Activated CD4-positive, CD25-positive, alpha-beta regulatory T cell (primary cell): Measurements from ENCODE around the gene MCRIP2.
"Not testable (repeated sequence)": the region's sequence is repeated elsewhere in the genome, so short reads cannot be mapped to it uniquely, and the experiment has no call there.

ENCODE experiments used
- DNase-seq, 4 experiments: peaks; one replicate each; lab custom pipeline; 2025; lab: John Stamatoyannopoulos, UW

The MCRIP2 gene, protein sequence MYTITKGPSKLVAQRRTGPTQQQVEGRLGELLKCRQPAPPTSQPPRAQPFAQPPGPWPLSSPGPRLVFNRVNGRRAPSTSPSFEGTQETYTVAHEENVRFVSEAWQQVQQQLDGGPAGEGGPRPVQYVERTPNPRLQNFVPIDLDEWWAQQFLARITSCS

GRCh38 chr16:641326-642188 is at the start of gene MCRIP2:
MCRIP2 (plus strand) TSS chr16:641828; CDS start chr16:641992, 164 bp downstream.
- DNase-seq = peak in 3 of 4 experiments; percentile 36 to 54 (median 44)

- no peak for DNase-seq
These were observed 49.6 kb upstream of the MCRIP2 start for GRCh38 chr16:591892-592517.

- no peak for DNase-seq
These were observed 48.9 kb upstream of the MCRIP2 start for GRCh38 chr16:592518-593306.

GRCh38 chr16:593406-593805 is 48.2 kb upstream of the MCRIP2 start:
- DNase-seq = no peak

DNA sequence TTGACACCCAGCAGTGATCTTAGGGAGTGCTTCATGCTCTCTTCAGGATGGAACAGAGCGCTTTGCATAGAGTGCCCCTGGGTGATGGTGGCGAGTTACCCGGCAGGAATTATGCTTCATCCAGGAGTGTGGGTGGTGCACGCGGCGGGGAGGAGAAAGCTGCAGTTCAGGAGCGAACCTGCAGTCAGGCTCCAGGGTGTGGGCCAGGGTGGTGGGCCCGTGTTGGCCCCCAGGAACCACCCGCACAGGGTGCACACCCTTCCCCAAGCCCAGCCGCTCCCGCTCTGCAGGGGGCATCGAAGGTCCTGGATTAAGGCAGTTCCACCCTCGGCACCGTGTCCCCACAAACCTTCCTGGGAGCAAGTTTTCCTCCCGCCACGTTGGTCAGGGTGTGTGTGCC is 47.8 kb upstream of the MCRIP2 start:
- no peak for DNase-seq

GRCh38 chr16:595094-595528 is 46.5 kb upstream of the MCRIP2 start:
- no peak for DNase-seq

DNA sequence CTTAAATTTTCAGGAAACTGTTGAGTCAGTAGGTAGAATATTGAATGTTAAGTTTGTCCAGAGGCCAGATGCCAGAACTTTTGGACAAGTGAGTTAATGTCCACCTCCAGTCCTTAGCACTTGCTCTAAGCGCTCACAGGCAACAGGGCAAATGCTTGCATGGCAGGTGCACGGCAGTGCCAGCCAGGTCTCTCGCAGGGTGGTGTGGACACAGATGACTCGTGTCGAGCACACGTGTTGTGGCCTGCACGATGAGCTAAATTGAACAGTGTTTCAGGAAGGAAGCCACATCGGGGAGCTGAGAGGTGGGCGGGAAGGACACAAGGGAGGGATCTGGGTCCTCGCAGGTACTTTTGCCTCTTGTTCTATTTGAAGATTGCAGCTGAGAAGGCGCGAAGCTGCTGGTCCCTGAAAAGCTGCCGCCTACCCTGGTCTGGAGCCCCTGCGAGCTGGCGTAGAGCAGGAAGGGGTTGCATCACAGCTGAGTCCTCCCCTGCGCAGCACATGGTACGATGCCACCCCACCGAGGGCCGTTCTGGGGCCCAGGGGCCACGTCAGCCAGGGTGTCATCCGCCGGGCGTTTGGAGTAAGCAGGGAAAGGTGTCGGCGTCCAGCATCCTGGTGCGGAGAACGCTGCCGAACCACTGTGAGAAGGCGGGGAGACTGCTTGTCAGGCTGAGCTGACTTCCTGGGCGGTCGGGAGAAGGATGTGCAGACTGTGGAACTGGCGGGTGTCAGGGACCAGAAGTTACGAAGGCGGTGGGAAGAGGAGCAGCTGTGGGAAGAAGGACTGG is 45.5 kb upstream of the MCRIP2 start:
- no peak for DNase-seq

GRCh38 chr16:596736-597060 is 44.9 kb upstream of the MCRIP2 start:
- DNase-seq = no peak

DNA sequence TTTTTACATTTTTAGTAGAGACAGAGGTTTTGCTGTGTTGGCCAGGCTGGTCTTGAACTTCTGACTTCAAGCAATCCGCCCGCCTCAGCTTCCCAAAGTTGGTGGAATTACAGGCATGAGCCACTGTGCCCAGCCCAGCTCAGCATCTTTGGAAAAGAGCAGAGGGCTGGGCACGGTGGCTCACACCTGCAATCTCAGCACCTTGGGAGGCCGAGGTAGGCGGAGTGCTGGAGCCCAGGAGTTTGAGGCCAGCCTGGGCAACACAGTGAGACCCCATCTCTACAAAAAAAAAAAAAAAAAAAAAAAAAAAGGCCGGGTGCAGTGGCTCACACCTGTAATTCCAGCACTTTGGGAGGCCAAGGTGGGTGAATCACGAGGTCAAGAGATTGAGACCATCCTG is 44.0 kb upstream of the MCRIP2 start:
- DNase-seq = not testable (repeated sequence)

DNA sequence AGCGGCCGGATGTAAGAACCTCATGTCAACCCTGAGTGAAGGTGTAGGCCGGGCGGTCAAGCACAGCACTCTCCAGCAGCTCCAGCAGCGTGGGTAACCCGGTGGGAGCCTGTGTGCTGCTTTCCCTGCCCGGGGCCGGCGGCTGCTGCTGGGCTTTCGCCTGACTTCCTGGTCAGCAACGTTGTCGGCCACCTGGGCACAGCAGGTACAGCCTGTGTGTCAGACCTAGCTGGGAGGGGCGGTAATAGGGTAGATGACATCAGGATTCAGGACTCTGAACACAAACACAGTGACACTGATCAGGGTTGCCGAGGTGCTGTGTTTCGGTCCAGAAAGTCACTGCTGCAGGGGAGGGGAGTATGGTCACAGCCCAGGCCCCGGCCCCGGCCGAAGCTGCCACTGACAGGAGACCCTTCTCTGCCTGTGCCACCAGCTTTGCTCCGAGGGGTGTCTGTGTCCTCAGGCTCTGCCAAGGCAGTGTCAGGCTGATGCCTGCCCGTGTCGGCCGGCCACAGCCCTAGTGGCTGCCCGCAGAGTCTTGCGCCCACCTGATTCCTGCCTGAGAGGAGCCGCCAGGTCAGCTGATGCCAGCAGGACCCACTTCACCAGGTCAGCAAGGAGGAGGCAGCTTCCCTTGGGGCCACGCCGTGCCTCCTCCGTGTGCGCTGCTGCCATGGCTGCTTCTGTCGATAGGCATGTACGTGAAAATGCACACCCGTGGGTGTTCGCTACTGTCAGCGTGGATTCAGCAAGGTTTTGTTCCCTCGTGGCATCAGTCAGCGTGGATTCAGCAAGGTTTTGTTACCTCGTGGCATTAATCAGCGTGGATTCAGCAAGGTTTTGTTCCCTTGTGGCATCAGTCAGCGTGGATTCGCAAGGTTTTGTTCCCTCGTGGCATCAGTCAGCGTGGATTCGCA is 42.5 kb upstream of the MCRIP2 start:
- DNase-seq = no peak

DNA sequence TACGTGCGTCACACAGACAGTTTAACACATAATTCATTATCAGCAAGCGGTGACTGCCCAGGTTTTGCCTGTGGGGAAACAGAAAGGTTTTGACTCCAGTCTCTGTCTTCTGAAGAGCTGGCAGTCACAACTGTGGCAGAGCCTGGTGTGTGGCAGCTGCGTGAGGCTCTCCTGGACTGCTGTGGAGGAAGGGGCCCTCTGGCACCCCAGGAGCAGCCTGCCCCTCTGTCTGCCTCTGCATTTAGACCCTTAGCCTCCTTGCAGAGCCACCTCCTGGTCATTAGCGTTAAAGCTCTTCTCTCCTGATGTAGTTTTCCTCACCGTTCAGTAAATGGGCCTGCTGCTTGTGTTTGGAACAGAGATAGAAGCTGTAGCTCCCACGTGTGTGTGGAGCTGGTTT is 40.8 kb upstream of the MCRIP2 start:
- DNase-seq = no peak

- no peak for DNase-seq
These were observed 37.7 kb upstream of the MCRIP2 start for GRCh38 chr16:603933-604332.

GRCh38 chr16:606656-607307 is 34.8 kb upstream of the MCRIP2 start:
- no peak for DNase-seq

DNA sequence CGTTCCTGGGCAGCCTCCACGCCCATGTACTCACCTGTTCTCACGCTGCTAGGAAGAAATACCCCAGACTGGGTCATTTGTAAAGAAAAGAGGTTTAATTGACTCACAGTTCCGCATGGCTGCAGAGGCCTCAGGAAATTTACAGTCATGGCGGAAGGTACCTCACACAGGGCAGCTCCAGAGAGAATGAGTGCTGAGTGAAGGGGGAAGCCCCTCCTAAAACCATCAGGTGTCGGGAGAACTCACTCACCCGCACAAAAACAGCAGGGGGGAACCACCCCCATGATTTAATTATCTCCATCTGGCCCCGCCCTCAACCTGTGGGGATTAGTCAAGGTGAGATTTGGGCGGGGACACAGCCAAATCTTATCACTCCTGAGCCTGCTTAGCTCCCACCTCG is 33.6 kb upstream of the MCRIP2 start:
- peak in 1 of 4 experiments; percentile 30 for DNase-seq

GRCh38 chr16:609316-609715 is 32.3 kb upstream of the MCRIP2 start:
- no peak for DNase-seq

GRCh38 chr16:609984-610383 is 31.6 kb upstream of the MCRIP2 start:
- DNase-seq = no peak

DNA sequence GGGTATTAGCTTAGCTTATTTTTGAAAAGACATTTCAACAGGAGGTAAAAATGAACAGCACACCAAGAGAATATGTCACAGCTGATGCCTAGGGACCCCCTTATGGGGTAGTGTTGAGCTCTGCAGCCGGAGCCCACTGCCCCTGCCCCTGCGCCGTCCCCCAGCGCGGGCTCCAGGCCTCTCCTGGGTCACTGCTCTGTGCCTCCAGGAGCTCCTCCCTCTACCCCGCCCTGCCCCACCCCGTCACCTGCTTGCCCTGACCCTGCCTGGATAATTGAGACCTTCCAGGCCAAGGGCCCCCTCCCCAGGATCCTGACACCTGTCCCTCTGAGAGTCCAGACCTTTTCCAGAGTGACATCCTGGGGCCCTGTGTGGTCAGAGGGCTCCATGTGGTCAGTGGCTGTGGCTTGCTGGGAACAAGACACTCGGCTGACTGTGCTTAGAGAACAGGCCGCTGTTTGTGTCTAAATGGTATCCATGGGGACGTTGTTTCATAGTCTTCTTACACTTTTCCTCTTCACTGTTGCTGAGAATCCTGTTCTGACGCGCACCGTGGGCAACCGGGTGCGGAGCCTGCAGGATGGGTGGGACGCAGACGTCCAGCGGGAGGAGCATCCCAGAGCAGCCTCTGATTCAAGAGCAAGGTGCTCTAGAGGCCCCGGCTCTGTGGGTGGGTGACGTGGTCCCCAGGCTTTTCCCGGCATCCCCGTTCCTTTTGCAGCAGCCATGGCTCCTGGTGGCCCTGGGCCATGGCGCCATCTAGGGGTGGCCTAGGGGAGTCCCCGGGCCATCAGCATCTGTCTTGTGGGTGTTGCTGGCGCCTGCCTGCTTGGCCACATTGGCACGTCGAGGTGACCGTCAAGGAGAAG is 30.9 kb upstream of the MCRIP2 start:
- peak in 3 of 4 experiments; percentile 23 to 33 (median 27) for DNase-seq

DNA sequence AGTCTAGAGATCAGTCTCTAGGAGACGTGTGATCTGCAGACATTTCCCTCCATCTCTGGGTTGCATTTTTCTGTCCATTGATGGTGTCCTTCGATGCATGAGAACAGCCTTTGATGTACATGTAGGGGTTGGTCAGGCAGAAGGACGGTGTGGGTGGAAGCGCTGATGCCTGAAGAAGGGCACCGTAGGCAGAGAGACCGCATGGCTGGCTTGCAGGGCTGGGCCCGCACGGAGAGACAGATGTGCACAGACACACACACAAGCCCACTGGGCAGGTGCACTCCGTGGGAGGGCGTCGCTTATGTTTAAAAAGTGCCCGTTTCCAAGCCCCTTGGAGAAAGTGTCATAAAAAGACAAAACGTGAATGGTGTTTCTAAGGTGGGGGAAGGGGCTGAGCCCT is 26.5 kb upstream of the MCRIP2 start:
- no peak for DNase-seq
